ENCODE data around the gene ZNF358.

DNA sequence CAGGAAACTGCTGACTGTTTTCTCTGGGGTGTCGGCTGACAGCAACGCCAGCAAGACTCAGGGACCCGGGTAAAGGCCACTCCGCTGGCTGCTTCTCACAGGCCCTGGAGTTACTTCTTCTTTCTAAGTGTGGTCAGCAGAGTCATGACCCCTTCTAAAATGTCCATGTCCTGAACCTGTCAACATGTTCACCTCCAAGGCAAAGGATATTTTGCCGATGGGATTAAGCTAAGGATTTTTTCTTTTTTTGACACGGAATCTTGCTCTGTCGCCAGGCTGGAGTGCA is 35.0 kb upstream of the ZNF358 start:
- TF ChIP-seq POLR2A (IDR thresholded peaks at IDR 0.05; ENCODE audit: low read depth, low read length) (no peak), POLR2AphosphoS5 (IDR thresholded peaks at IDR 0.05; ENCODE audit: low read depth, low read length) (no peak)

All from GM12892 (cell line).